ENCODE results near the gene PTPRQ.
"Not testable (repeated sequence)": the region's sequence is repeated elsewhere in the genome, so short reads cannot be mapped to it uniquely, and the experiment has no call there.

Gene PTPRQ

GRCh38 chr12:80443974-80444666, at the start of gene PTPRQ:
TSS of gene PTPRQ (plus strand) at chr12:80444235. CDS start at chr12:80444346, 111 bp downstream.
- no peak for DNase-seq

GRCh38 chr12:80400571-80400991, 43.5 kb upstream of the PTPRQ start:
- DNase-seq = no peak

GRCh38 chr12:80401191-80401590, 42.8 kb upstream of the PTPRQ start:
- no peak for DNase-seq

- no peak for DNase-seq
Observed at GRCh38 chr12:80404629-80405028, 39.4 kb upstream of the PTPRQ start.

GRCh38 chr12:80406253-80406652, 37.8 kb upstream of the PTPRQ start:
- no peak for DNase-seq

- no peak for DNase-seq
Observed at GRCh38 chr12:80411787-80412186, 32.2 kb upstream of the PTPRQ start.

GRCh38 chr12:80412343-80412953, 31.6 kb upstream of the PTPRQ start:
- DNase-seq = no peak

GRCh38 chr12:80413462-80413861, 30.6 kb upstream of the PTPRQ start:
- DNase-seq = no peak

- DNase-seq = no peak
Observed at GRCh38 chr12:80415466-80415865, 28.6 kb upstream of the PTPRQ start.

- DNase-seq = no peak
Observed at GRCh38 chr12:80419644-80420043, 24.4 kb upstream of the PTPRQ start.

- DNase-seq = no peak
Observed at GRCh38 chr12:80420075-80420474, 24.0 kb upstream of the PTPRQ start.

- no peak for DNase-seq
Observed at GRCh38 chr12:80422550-80422949, 21.5 kb upstream of the PTPRQ start.

GRCh38 chr12:80432061-80432460, 12.0 kb upstream of the PTPRQ start:
- no peak for DNase-seq

- no peak for DNase-seq
Observed at GRCh38 chr12:80441921-80442320, 2.1 kb upstream of the PTPRQ start.

GRCh38 chr12:80442426-80443222, 1.4 kb upstream of the PTPRQ start:
- DNase-seq = no peak

GRCh38 chr12:80445083-80445793, 1.2 kb downstream of the PTPRQ start:
- no peak for DNase-seq

- no peak for DNase-seq
Observed at GRCh38 chr12:80456513-80456912, 12.5 kb downstream of the PTPRQ start.

GRCh38 chr12:80460972-80461371, 16.9 kb downstream of the PTPRQ start:
- no peak for DNase-seq

- DNase-seq = not testable (repeated sequence)
Observed at GRCh38 chr12:80461851-80462250, 17.8 kb downstream of the PTPRQ start.

- DNase-seq = no peak
Observed at GRCh38 chr12:80469681-80470080, 25.6 kb downstream of the PTPRQ start.

GRCh38 chr12:80470403-80470802, 26.4 kb downstream of the PTPRQ start:
- DNase-seq = no peak

GRCh38 chr12:80472236-80472635, 28.2 kb downstream of the PTPRQ start:
- DNase-seq = no peak

GRCh38 chr12:80472911-80473500, 29.0 kb downstream of the PTPRQ start:
- no peak for DNase-seq

All from GDM1 (cell line).